DMS114 treated with DMSO at 0.1 percent for 48 hours (cell line): Measurements from ENCODE around the gene UBTD2.

Experiments used
- DNase-seq: peaks from one replicate; lab custom pipeline; 2025; ENCODE audit not compliant: unreplicated experiment; lab: John Stamatoyannopoulos, UW

Gene UBTD2

DNA sequence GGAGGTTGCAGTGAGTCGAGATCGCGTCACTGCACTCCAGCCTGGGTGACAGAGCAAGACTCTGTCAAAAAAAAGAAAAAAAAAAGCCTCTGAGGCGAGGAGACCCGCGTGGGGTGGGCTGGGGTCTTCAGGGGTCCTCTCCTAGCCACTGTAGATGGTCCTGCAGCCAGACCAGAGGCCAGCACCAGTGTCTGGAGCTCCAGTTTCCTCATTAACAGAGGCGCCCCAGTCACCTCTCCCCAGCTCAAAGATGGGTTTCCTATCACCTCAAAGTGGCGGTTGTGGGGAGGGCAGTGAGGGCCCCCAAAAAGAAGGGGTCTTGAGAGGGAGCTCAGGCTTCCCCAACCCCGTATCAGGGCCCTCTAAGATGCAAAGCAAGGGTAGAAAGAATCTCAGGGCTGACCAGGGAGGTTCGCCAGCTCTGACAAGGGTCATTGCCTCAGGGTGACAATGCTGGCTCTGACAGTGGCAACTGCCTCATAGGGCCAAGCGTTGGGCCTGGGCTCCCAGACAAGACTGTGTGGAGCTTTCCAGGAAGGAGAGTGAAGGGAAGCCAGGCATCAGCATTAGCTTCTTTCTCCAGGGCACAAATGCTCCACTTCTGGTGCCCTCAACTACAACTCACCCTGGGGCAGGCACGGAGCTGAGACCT is 110.5 kb downstream of the UBTD2 start:
- DNase-seq: no peak

GRCh38 chr5:172171118-172171517 is 112.4 kb downstream of the UBTD2 start:
- DNase-seq: no peak

DNA sequence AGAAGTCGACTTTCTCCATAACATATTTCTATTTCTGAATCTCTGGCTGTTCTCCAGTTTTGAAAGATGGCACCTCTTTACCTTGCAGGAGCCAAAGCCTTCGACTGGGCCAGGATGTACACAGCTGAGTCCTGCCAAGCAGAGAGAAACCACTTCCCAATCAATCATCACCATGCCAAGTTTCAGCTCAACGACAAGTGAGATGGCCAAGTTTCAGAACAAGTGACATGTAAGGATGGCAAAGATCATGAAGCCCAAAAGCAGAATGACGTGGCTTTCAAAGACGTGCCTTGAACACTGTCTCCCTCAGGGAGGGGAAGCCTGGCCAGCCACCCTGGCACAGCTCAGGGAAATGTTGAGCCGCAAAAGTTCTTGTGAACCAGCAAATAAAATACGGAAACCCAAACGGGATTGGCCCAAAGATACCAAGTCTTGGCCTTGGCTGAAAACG is 113.3 kb downstream of the UBTD2 start:
- no peak for DNase-seq

- DNase-seq: no peak
Observed at GRCh38 chr5:172169216-172169615, 114.3 kb downstream of the UBTD2 start.

DNA sequence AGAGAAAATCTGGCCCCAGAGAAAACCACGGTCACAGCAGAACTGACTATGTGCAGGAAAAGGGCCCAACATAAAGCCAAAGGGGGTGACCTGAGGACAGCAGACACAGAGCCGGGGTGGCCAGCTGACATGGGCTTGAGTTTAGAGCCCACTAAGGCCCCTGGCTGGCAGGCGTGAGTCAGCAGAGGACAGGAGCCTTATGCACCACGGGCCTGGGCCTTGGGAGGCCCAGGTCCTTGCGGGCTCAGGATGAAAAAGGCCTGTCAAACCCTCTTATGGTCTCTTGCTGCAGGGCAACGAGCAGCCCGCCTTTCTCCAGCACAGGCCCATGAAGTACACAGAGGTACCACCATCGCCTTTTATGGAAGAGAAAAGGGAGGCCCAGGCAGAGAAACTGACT is 115.3 kb downstream of the UBTD2 start:
- no peak for DNase-seq

DNA sequence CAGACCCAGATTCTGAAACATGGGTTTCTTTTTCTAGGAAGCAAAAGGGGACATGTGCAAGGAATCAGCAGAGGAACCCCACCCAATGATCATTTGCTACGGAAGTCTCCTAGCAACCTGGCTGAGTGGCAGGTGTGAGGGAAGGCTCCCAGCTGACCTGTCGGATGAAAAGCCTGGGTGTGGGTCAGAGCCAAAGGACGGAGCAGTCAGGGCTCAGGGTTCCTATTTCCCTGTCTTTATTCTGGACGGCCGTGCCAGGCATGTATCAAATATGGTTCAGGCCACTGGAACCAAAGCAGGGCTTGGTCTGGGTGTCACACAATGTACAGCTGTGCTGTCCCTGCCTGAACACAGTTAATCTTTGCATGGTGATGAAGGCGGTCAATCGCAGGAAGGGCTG is 115.7 kb downstream of the UBTD2 start:
- no peak for DNase-seq

DNA sequence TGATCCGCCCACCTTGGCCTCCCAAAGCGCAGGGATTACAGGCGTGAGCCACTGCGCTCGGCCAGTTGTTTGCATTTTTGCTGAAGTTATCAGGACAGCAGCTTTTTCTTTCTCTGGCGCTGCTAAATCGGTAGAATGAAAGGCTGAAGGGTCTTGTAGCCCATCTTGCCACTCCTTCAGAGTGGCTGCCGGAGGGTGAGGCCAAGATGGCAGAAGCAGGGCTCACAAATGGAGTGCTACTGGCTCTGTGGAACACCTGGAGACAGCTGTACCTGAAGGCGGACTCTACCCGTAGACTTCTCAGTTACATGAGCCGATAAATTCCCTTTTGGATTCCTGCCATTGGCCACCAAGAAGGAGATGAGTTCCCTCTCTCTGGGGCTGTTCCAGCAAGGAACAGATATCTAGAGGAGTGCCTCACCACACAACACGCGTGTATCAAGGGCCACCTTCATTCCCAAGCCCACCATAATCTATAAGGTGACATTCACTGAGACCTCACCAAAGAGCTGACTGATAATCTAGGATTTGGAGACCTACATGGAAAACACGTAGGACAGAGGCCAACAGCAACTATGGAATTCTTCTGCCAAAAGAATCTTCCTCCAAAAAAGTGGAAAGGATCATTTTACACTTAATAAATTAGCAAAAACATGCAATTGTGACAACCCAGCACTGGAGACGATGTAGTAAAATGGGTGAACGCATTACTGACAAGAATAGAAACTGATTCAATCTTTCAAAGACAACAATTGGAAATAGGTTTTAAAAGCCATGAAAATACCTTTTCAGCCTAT is 117.3 kb downstream of the UBTD2 start:
- no peak for DNase-seq

DNA sequence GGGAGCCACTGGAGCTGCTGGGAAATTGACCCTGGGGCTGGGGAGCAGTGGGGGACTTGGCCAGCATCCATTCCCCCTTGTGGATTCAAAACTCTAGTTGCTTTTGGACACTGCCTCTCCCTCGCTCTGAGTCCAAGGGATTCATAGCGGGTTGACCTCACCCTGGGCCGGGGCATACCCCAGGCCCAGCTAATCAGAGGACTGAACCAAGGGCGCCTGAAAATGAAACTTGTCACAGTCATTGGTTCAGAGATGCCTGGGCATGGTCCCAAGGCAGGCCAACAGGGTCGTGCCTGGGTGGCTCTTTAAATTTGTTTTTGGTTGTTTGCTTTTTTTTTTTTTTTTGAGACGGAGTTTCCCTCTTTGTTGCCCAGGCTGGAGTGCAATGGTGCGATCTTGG is 118.1 kb downstream of the UBTD2 start:
- DNase-seq: no peak

DNA sequence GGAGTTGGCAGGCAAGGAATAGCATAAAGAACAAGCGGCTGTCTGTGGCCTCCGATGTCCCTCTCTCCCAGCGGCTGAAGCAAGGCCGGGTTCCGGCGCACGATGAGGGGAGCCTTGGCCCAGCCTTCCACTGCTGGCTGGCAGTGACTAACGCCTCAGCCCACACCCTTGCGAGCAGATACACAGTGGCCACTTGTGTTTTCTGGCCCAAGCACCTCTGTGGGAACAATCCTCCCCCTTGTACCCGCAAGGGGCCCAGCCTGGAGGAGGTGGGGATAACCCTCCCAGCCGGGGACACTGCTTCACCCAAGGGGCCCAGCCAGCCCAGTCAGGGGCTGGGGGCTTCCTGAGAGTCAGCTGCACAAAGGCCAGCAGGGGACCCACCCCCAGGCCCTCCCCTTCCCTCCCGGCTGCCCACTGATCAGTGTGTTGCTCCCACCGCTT is 118.8 kb downstream of the UBTD2 start:
- no peak for DNase-seq

- DNase-seq: no peak
Observed at GRCh38 chr5:172163346-172163745, 120.2 kb downstream of the UBTD2 start.

DNA sequence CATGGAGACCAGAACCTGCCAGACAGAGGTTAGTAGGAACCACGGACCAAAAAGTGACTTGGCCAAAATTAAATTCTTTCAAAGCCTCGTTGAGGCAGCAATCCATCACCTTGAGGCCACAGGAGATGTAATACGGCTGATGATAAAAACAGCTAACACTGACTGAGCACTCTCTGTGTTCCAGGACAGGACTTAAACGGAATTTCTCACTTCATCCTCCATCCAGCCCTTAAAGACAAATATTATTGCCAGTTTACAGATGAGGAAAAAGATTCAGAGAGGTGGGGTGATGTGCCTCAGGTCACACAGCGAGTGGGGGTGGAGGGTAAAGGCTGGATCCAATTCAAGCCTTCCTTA is 120.6 kb downstream of the UBTD2 start:
- DNase-seq: no peak

DNA sequence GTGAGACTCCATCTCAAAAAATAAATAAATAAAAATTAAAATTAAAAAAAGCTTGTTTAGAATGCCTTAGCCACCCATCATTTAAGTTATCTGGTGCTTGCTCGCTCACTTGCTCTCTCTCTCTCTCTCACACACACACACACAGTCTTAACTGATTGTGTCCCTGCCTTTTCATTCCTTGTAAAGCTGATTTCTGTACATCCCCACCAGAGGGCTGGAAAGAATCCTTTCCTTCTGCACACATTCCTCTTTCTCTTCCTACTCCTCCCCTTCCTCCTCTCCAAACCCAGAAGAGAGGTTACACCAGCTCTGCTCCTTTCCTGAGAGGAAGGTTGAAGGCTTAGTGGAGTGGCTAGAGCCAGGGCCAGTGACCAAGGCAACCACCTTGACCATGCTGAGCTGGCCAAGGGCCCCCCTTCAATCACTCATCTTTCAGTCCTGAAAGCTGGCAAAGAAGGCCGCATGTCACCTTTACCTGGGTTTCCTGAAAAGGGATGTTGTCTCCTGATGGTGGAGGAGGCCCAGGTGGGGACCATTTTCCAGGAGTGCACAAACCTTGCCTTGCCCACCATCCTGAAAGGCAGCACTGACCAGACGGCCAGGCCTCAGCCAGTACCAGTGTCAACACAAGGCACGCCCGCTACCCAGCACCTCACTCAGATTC is 121.1 kb downstream of the UBTD2 start:
- DNase-seq: peak; percentile 25

GRCh38 chr5:172160506-172160905 is 123.1 kb downstream of the UBTD2 start:
- no peak for DNase-seq
